H1 (cell line): Measurements from ENCODE around the gene ADD3. TPM values are rescaled to one million over a fixed set of nuclear protein-coding genes. Genes with fewer than 3 reads are reported as not detected.

Source experiments
- CTCF ChIA-PET: fragments of 300-600 bp; sonication (Branson Sonifier 250); formaldehyde crosslinking; loops from one replicate; lab custom pipeline; 2021; ENCODE audit not compliant: partially characterized antibody; lab: Charles Lee
- POLR2A ChIA-PET: fragments of 300-600 bp; sonication (Branson Sonifier 250); formaldehyde crosslinking; loops from one replicate; lab custom pipeline; 2021; ENCODE audit warnings: inconsistent platforms; ENCODE audit not compliant: partially characterized antibody; lab: Charles Lee
- DNase-seq, 2 experiments: peaks; one replicate each; pipeline versions ENCODE4 v3.0.0 to v3.0.0-alpha.2; 2010 to 2022; ENCODE audit warnings: low spot score in 2 of 2, low read depth in 1 of 2, mixed read lengths in 1 of 2
- FAIRE-seq: peaks from 2 replicates; lab custom pipeline; 2011; peaks lifted over from hg19 to GRCh38; lab: Jason Lieb, UNC
- H2AFZ ChIP-seq: 2 replicates; pipeline ENCODE4 v1.8.1; 2012; ENCODE audit warnings: low read length, inconsistent platforms
- H2AK5ac ChIP-seq: 2 replicates; pipeline ENCODE4 v1.6.1; 2013; ENCODE audit warnings: low read depth, low read length
- H2BK120ac ChIP-seq: replicated peaks from 2 replicates; pipeline ENCODE3; 2013; ENCODE audit warnings: low read depth, low read length, inconsistent platforms
- H2BK12ac ChIP-seq: 2 replicates; pipeline ENCODE4 v1.6.1; 2013; ENCODE audit warnings: low read depth, low read length
- H2BK15ac ChIP-seq: 2 replicates; pipeline ENCODE4 v1.6.1; 2013; ENCODE audit warnings: low read length
- H2BK20ac ChIP-seq: 2 replicates; pipeline ENCODE4 v1.6.1; 2013; ENCODE audit warnings: low read length
- H2BK5ac ChIP-seq: 2 replicates; pipeline ENCODE4 v1.6.1; 2013; ENCODE audit warnings: low read depth, low read length
- H3K14ac ChIP-seq: 2 replicates; pipeline ENCODE4 v1.6.1; 2013; ENCODE audit warnings: inconsistent platforms; ENCODE audit not compliant: insufficient read length
- H3K18ac ChIP-seq: 2 replicates; pipeline ENCODE4 v1.6.1; 2013; ENCODE audit warnings: low read length; ENCODE audit errors: extremely low read depth
- H3K23ac ChIP-seq: 2 replicates; pipeline ENCODE4 v1.6.1; 2013; ENCODE audit warnings: inconsistent platforms; ENCODE audit not compliant: insufficient read length
- H3K23me2 ChIP-seq: 2 replicates; pipeline ENCODE4 v1.6.1; 2013; ENCODE audit warnings: low read depth, low read length
- H3K27ac ChIP-seq: 2 replicates; pipeline ENCODE4 v1.6.1; 2011; ENCODE audit warnings: low read depth, low read length, inconsistent platforms
- H3K27me3 ChIP-seq, 4 experiments: replicated peaks in 1 of 4; 1 replicate in 1 of 4; 2 replicates in 3 of 4; pipeline versions ENCODE4 v1.6.1 to v1.8.1; 2011 to 2013; ENCODE audit warnings: low read length in 3 of 4, mild to moderate bottlenecking in 3 of 4, inconsistent platforms in 2 of 4, mixed read lengths in 2 of 4, moderate library complexity in 1 of 4; ENCODE audit not compliant: control insufficient read depth in 3 of 4, insufficient read depth in 3 of 4; ENCODE audit errors: extremely low read depth in 1 of 4
- H3K36me3 ChIP-seq, 4 experiments: 2 replicates each; pipeline versions ENCODE4 v1.6.1 to v1.8.1; 2011 to 2013; ENCODE audit warnings: mild to moderate bottlenecking in 4 of 4, low read length in 3 of 4, moderate library complexity in 2 of 4, control low read depth in 1 of 4, inconsistent platforms in 1 of 4; ENCODE audit not compliant: insufficient read depth in 4 of 4, control insufficient read depth in 2 of 4
- H3K4ac ChIP-seq: replicated peaks from 2 replicates; pipeline ENCODE3; 2013; ENCODE audit warnings: low read length, low read depth, mixed read lengths, inconsistent platforms; ENCODE audit not compliant: insufficient read length
- H3K4me1 ChIP-seq, 4 experiments: replicated peaks in 1 of 4; 1 replicate in 1 of 4; 2 replicates in 3 of 4; pipeline versions ENCODE4 v1.6.1 to v1.8.1; 2011 to 2013; ENCODE audit warnings: low read length in 3 of 4, inconsistent platforms in 2 of 4, mixed read lengths in 1 of 4; ENCODE audit not compliant: insufficient read depth in 4 of 4, control insufficient read depth in 3 of 4
- H3K4me2 ChIP-seq, 2 experiments: 2 replicates each; pipeline versions ENCODE4 v1.6.1 to v1.8.1; 2011 to 2013; ENCODE audit warnings: low read depth in 2 of 2, low read length in 2 of 2, control low read depth in 1 of 2, inconsistent platforms in 1 of 2, mild to moderate bottlenecking in 1 of 2; ENCODE audit not compliant: insufficient read depth in 1 of 2
- H3K4me3 ChIP-seq, 4 experiments: fragments of 200-600, 300-600 bp in 1 of 4; sonication (generic), shearing (Covaris generic), sonication (Bioruptor Twin) in 1 of 4; 2 replicates each; pipeline versions ENCODE4 v1.5.1 to v1.8.1; 2011 to 2016; ENCODE audit warnings: low read length in 4 of 4, low read depth in 3 of 4, control low read depth in 2 of 4, inconsistent platforms in 2 of 4, mild to moderate bottlenecking in 2 of 4, mixed read lengths in 1 of 4, moderate library complexity in 1 of 4; ENCODE audit not compliant: insufficient read depth in 2 of 4; ENCODE audit errors: extremely low read depth in 1 of 4
- H3K56ac ChIP-seq: replicated peaks from 2 replicates; pipeline ENCODE3; 2013; ENCODE audit warnings: low read depth, mild to moderate bottlenecking, mixed read lengths, low read length, inconsistent platforms; ENCODE audit not compliant: insufficient read length
- H3K79me1 ChIP-seq: 2 replicates; pipeline ENCODE4 v1.6.1; 2013; ENCODE audit warnings: low read depth, low read length, control low read depth
- H3K79me2 ChIP-seq, 2 experiments: 2 replicates each; pipeline versions ENCODE4 v1.6.1 to v1.8.1; 2012 to 2013; ENCODE audit warnings: low read length in 2 of 2, mild to moderate bottlenecking in 2 of 2, inconsistent platforms in 1 of 2; ENCODE audit not compliant: insufficient read depth in 2 of 2, control insufficient read depth in 1 of 2
- H3K9ac ChIP-seq, 4 experiments: replicated peaks in 1 of 4; 1 replicate in 1 of 4; 2 replicates in 3 of 4; pipeline versions ENCODE4 v1.6.1 to v1.8.1; 2011 to 2013; ENCODE audit warnings: low read depth in 3 of 4, low read length in 3 of 4, control low read depth in 2 of 4, mild to moderate bottlenecking in 2 of 4, moderate library complexity in 2 of 4, inconsistent platforms in 1 of 4; ENCODE audit errors: extremely low read depth in 1 of 4
- H3K9me3 ChIP-seq, 2 experiments: 2 replicates each; pipeline versions ENCODE4 v1.6.1 to v1.8.1; 2012 to 2013; ENCODE audit warnings: mild to moderate bottlenecking in 2 of 2, moderate library complexity in 2 of 2, control low read depth in 1 of 2, inconsistent platforms in 1 of 2, low read depth in 1 of 2, low read length in 1 of 2, mixed read lengths in 1 of 2; ENCODE audit not compliant: insufficient read depth in 2 of 2
- H4K20me1 ChIP-seq, 2 experiments: replicated peaks in 1 of 2; 2 replicates each; pipeline versions ENCODE3 to v1.8.1; 2011 to 2013; ENCODE audit warnings: inconsistent platforms in 2 of 2, low read length in 2 of 2, mild to moderate bottlenecking in 1 of 2; ENCODE audit not compliant: insufficient read depth in 2 of 2, control insufficient read depth in 1 of 2
- H4K5ac ChIP-seq: 2 replicates; pipeline ENCODE4 v1.6.1; 2013; ENCODE audit warnings: low read length, low read depth, mixed read lengths, inconsistent platforms; ENCODE audit not compliant: insufficient read length
- H4K8ac ChIP-seq: 2 replicates; pipeline ENCODE4 v1.8.0; 2013; ENCODE audit warnings: mild to moderate bottlenecking, moderate library complexity, low read length, inconsistent platforms; ENCODE audit not compliant: insufficient read depth; ENCODE audit errors: extremely low read depth
- H4K91ac ChIP-seq: replicated peaks from 2 replicates; pipeline ENCODE3; 2013; ENCODE audit warnings: low read length, mixed read lengths, inconsistent platforms; ENCODE audit not compliant: insufficient read length
- BRCA1 ChIP-seq: IDR thresholded peaks from 2 replicates; pipeline ENCODE4 v1.6.1; 2012; ENCODE audit warnings: low read depth, low read length, improper control_type of control experiment
- CHD2 ChIP-seq: IDR thresholded peaks from 2 replicates; pipeline ENCODE4 v1.6.1; 2012; ENCODE audit warnings: low read length, improper control_type of control experiment
- CREB1 ChIP-seq: IDR thresholded peaks from 2 replicates; pipeline ENCODE4 v1.6.1; 2012; ENCODE audit warnings: inconsistent platforms
- EZH2 ChIP-seq: fragments of 200-600 bp; sonication (generic); IDR thresholded peaks from 2 replicates; pipeline ENCODE4 v1.7.1; 2012; ENCODE audit warnings: low read depth, mild to moderate bottlenecking, moderate library complexity, low read length, inconsistent platforms; ENCODE audit not compliant: severe bottlenecking
- KDM1A ChIP-seq: fragments of 200-600, 300-600 bp; sonication (generic); IDR thresholded peaks from 2 replicates; pipeline ENCODE4 v1.7.1; 2016; ENCODE audit warnings: mild to moderate bottlenecking, low read length, borderline replicate concordance
- PHF8 ChIP-seq: fragments of 200-600 bp; sonication (generic); conservative IDR thresholded peaks from 2 replicates; pipeline ENCODE4 v1.7.1; 2012; ENCODE audit warnings: low read depth, mild to moderate bottlenecking, inconsistent platforms, low read length, moderate library complexity
- POLR2A ChIP-seq, 2 experiments: IDR thresholded peaks; 1 replicate in 1 of 2; 2 replicates in 1 of 2; pipeline ENCODE4 v1.6.1; 2011; ENCODE audit warnings: low read depth in 2 of 2, low read length in 2 of 2, mild to moderate bottlenecking in 2 of 2; ENCODE audit errors: control extremely low read depth in 1 of 2
- RXRA ChIP-seq: IDR thresholded peaks from 2 replicates; pipeline ENCODE4 v1.6.1; 2011; ENCODE audit warnings: low read depth, mild to moderate bottlenecking, low read length, moderate library complexity; ENCODE audit not compliant: insufficient read depth
- ZNF274 ChIP-seq: IDR thresholded peaks from 2 replicates; pipeline ENCODE4 v1.7.0; 2012; ENCODE audit warnings: low read length, borderline replicate concordance; ENCODE audit errors: extremely low read depth
- WGBS, 2 experiments: shearing (Covaris generic) in 1 of 2; methylation state at CpG; one replicate each; pipeline versions ENCODE4 v1.1.6 to v1.1.7; 2013 to 2015; ENCODE audit warnings: low lambda C conversion rate in 2 of 2, mixed read lengths in 2 of 2, inconsistent platforms in 1 of 2, low coverage in 1 of 2, missing lambda C conversion rate in 1 of 2; ENCODE audit not compliant: insufficient replicate concordance in 2 of 2, insufficient coverage in 1 of 2, insufficient read length in 1 of 2; ENCODE audit errors: extremely low coverage in 1 of 2, missing lambda C conversion rate in 1 of 2; 5-methylcytosine and 5-hydroxymethylcytosine counted together
- polyA plus RNA-seq, 7 experiments: library from polyadenylated mRNA; depleted of rRNA in 3 of 7; stranded (reverse) in 5 of 7; unstranded in 2 of 7; fragments of >200 nt in 5 of 7; fragments of 200-250 nt in 2 of 7; gene quantifications; 1 replicate in 5 of 7; 2 replicates in 1 of 7; 4 replicates in 1 of 7; pipeline versions ENCODE4 v1.2.1 to v1.2.3, GENCODE V29; 2011 to 2013; ENCODE audit warnings: missing spikeins in 2 of 7, mixed read lengths in 2 of 7
- total RNA-seq: library from RNA; stranded (reverse); fragmentation: NEBNext Ultra II Directional; extraction: Animal tissue kit (Norgen Biotek cat#: 25700); gene quantifications from 2 replicates; pipeline ENCODE4 v1.2.1, GENCODE V29; 2021
- TF ChIP-seq, protein P1 (sequence below): IDR thresholded peaks from 2 replicates; pipeline ENCODE4 v1.6.1; 2012; ENCODE audit warnings: inconsistent platforms
- TF ChIP-seq, protein P2 (sequence below): IDR thresholded peaks from 2 replicates; pipeline ENCODE4 v1.6.1; 2012; ENCODE audit warnings: inconsistent platforms

The ADD3 gene
- total and polyA plus RNA-seq, 2 of the 8 experiments (the other 6 are each of a cell fraction or from before 2014, with no cell fraction given): 44.7 to 85.6 TPM

DNA sequence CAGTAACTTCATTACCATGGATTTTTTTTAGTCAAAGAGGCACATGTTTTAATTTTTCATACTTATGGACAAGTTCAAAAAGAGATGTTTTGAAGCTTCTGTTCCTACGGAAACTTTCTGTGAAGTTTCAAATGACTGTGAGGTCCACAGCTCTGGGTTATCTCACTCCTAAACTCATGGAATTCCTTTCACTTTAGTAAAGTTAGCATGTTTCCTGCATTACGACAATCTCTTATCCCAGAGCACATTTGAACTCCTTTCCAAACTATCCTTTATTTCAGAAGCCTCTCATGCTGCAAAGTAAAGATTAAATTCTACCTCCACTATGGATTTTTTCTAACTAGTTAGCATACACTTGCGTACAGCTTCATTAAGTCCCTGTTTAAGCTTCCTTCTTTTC lies 15.3 kb upstream of the ADD3 start:
- Histone ChIP-seq H2BK120ac (no peak overlapping the region), H3K18ac (no peak overlapping the region), H3K79me2 (no peaks in the 10 kb centered on the region), H3K9me3 (no peaks in the 10 kb centered on the region), H3K56ac (no peak overlapping the region), H3K9ac (no peak overlapping the region), H4K91ac (no peak overlapping the region), H4K5ac (no peak overlapping the region), H2BK5ac (no peak overlapping the region), H3K4me2 (no peak overlapping the region), H2BK12ac (no peak overlapping the region), H4K20me1 (no peaks in the 10 kb centered on the region), H3K23me2 (no peaks in the 10 kb centered on the region), H3K79me1 (no peaks in the 10 kb centered on the region), H3K4ac (no peak overlapping the region), H3K27me3 (no peaks in the 10 kb centered on the region), H3K4me3 (no peak overlapping the region), H2BK20ac (no peak overlapping the region), H2AK5ac (no peak overlapping the region), H3K14ac (no peak overlapping the region), H3K4me1 (peaks cover 0 to 6% (median 0%) of the 10 kb centered on the region in 4 experiments; a peak in 1 of 7 replicates), H3K36me3 (no peaks in the 10 kb centered on the region), H3K23ac (no peak overlapping the region), H4K8ac (no peak overlapping the region), H2BK15ac (no peak overlapping the region), H3K27ac (no peak overlapping the region), H2AFZ (no peak overlapping the region)
- POLR2A ChIA-PET: interaction anchor here (1.4 kb wide), 1 partner anchor 11 kb away, joined by 4 read pairs; no protein-coding TSS in a partner anchor
- FAIRE-seq (no peak), DNase-seq (no peak)
- 95% methylated on average over 3 of the region's 3 CpGs; no CpG with 5 or more reads in 1 of the 2 experiments for WGBS, 2 experiments
- CTCF ChIA-PET: interaction anchor here (1.2 to 7.7 kb wide), 4 partner anchors 10 to 232 kb away, joined by 3 to 90 read pairs (median 4); no protein-coding TSS in a partner anchor
- TF ChIP-seq EZH2 (no peak), CREB1 (no peak), POLR2A (IDR thresholded peaks at IDR 0.05; ENCODE audit: control extremely low read depth in 1 of 2, low read depth in 2 of 2, low read length in 2 of 2) (no peak), CHD2 (no peak), ZNF274 (no peak), KDM1A (no peak), RXRA (no peak), PHF8 (no peak), BRCA1 (no peak)
- TF ChIP-seq, protein P1, sequence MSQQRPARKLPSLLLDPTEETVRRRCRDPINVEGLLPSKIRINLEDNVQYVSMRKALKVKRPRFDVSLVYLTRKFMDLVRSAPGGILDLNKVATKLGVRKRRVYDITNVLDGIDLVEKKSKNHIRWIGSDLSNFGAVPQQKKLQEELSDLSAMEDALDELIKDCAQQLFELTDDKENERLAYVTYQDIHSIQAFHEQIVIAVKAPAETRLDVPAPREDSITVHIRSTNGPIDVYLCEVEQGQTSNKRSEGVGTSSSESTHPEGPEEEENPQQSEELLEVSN: no peak
- TF ChIP-seq, protein P2, sequence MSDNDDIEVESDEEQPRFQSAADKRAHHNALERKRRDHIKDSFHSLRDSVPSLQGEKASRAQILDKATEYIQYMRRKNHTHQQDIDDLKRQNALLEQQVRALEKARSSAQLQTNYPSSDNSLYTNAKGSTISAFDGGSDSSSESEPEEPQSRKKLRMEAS: no peak
